Stimulated activated CD8-positive, alpha-beta memory T cell treated with anti-CD3 and anti-CD28 coated beads, Interleukin-12 subunit alpha, Interleukin-12 subunit beta, amount 100 ng/mL, for 1 hour (primary cell): ENCODE results near the gene TALDO1.

Experiments
- DNase-seq: peaks from one replicate; pipeline ENCODE4 v3.0.0-alpha.2; 2020; ENCODE audit warnings: low read depth

Gene TALDO1

GRCh38 chr11:801097-801780 is 54.0 kb downstream of the TALDO1 start:
- no peak for DNase-seq

GRCh38 chr11:802018-802617 is 54.9 kb downstream of the TALDO1 start:
- DNase-seq, result no peak

DNA sequence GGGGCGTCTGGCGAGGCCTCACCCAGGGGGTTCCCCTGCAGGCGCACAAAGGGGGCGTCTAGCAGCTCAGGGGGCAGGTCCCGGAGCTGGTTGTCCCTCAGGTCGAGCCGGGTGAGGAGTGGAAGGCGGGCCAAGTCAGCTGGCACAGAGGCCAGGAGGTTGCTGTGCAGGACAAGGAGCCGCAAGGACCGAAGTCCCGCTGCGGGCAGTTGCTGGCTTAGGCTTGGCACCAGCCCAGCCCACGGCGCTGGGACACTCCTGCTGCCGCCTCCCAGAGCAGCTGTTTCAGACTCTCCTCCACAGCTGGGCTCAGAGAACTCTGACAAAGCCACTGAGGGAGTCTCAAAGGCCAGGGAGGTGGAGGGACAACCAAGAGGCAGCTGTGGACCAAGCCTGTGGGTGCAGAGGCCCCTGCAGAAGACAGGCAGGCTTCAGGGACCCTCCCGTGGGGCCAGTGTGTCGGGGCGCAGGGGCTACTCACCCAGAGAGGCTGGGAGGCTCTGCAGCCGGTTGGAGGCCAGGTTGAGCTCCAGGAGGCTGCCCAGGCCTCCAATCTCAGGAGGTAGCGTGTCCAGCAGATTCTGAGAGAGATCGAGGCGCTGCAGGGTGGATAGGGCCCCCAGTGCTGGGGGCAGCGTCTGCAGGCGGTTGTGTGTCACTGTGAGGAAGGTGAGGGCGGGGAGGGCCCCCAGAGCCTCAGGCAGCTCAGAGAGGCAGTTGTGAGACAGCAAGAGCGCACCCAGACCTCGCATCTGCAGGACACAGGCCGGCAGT is 55.6 kb downstream of the TALDO1 start:
- DNase-seq, result no peak

GRCh38 chr11:803467-803742 is 56.1 kb downstream of the TALDO1 start:
- no peak for DNase-seq

DNA sequence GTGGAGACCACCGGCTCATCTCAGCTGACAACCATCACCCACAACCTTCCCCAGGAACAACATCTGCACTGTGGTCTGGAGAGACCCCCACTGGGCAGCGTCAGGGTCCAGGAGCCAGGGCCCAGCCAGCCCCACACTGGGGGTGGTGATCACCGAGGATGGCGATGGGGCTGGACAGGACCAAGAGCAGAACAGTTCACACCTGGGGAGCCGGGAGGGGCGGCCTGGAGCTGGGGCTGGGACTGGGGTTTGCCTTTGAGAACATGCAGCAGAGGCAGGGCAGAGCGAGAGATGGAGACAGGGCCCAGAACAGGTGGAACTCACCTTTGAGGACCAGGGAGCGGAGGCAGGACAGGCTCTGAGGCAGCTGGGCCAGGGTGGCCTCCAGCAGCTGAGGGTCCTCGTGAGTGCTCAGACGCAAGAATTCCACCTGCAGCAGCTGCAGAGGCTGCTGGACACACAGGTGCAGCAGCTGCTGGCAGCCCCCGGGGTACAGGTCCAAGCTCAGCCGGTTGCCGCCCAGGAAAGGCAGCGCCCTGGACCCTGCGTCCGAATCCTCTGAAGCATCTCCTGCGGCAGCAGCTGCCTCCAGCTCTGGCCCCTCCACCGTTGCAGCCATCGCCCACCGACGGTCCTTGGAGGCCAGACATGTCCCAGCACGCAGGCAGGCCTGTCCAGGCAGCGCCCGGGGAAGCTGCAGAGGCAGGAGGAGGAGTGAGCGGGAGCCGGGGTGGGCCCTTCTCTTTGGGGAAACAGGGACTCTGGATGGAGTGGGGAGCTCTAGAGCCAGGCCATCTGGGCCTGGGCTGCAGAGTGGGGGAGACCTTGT is 56.7 kb downstream of the TALDO1 start:
- DNase-seq, result no peak

- DNase-seq, result no peak
Observed at GRCh38 chr11:804599-804964, 57.3 kb downstream of the TALDO1 start.

DNA sequence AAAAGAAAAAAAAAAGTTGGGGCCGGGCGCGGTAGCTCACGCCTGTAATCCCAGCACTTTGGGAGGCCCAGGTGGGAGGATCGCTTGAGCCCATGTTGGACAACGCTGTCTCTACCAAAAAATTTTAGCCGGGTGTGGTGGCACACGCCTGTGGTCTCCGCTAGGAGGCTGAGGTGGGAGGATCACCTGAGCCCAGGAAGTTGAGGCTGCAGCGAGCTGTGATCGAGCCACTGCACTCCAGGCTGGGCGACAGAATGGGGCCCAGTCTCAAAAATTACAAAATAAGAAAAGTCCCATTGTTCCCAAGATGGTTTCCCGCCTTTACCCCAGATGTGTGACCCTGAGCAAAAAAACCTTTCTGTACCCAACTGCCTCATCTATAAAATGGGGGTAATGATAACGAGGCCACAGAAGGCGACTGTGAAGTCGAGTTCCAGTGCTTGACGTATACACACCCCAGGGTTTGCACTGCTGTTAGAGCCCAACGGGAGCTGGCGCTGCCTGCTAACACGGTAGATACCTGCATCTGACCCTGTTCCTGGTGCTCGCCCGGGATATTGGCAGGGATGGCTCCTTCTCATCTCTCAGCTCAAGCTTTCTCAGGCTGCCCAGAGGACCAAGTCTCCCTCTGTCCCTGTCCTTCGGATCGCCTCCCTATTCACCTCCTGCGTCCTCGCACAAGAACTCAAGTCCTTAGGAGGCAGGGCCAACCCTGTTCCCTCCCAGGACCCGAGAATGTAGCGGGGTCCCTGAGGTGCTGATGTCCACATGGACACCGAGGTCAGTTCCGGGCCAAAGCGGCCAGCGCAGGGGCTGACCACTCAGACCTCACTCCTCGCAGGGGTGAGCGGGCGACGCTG is 61.4 kb downstream of the TALDO1 start:
- no peak for DNase-seq

- DNase-seq, result peak; percentile 96
Observed at GRCh38 chr11:809287-810039, 62.2 kb downstream of the TALDO1 start, which contains the start of gene RPLP2. Gene RPLP2 (plus strand): TSS chr11:809967. CDS start chr11:810235, 268 bp downstream.

DNA sequence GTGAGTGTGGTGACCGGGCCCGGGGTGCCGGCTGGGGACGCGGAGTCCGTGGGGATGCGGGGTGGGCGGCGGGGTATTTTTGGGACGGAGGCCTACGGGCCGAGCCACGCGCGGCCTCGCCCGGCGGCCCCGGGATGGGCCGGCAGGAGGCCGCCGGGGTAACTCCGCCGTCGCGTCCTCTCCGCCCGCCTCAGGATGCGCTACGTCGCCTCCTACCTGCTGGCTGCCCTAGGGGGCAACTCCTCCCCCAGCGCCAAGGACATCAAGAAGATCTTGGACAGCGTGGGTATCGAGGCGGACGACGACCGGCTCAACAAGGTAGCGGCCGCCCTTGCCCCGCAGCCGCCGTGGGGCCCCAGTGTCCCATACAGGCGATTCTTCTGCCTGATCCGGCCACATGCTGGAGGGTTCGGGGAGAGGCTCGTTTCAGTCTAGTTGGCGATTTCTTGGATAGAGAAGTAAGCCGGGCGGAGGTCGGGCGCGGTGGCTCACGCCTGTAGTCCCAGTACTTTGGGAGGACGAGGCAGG is 62.8 kb downstream of the TALDO1 start:
- DNase-seq, result no peak

GRCh38 chr11:811446-812245 is 64.4 kb downstream of the TALDO1 start:
- no peak for DNase-seq

DNA sequence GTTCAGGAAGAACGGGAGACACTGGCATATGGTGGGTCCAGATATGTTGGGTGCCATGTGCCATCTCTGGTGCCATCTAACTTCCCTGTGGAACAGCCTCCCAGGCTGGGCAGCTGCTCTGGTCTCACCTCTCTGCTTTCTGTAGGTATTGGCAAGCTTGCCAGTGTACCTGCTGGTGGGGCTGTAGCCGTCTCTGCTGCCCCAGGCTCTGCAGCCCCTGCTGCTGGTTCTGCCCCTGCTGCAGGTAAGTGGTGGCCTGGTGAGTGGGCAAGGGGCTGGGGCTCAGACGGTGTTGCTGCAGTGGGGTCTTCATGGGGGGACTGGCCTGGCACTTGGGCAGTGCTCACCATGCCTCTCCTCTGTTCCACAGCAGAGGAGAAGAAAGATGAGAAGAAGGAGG is 65.1 kb downstream of the TALDO1 start:
- DNase-seq, result no peak

GRCh38 chr11:813072-813455 is 65.8 kb downstream of the TALDO1 start:
- no peak for DNase-seq

GRCh38 chr11:813456-814096 is 66.3 kb downstream of the TALDO1 start:
- no peak for DNase-seq
